ENCODE data around the gene UEVLD. TPM values are rescaled to one million over a fixed set of nuclear protein-coding genes. Genes with fewer than 3 reads are reported as not detected.

Gene UEVLD
- total and polyA plus RNA-seq, 2 experiments from 2014 or later: 11.8 to 33.0 TPM

DNA sequence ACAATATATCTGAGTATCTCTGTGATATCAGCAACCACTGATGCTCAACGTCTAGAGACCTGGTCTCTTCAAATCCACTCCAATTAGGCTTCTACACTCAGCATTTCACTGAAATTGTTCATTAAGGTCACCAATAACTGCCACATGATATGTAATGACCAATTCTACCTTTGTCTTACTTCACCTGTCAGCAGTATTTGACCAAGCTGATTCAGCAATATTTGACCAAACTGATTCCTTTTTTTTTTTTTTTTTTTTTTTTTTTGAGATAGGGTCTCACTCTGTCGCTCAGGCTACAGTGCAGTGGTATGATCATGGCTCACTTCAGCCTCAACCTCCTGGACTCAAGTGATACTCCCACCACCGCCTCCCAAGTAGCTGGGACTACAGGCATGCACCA is 67.4 kb downstream of the UEVLD start:
- no peaks in the 10 kb centered on the region for H3K27me3 ChIP-seq
- WGBS (ENCODE audit: low lambda C conversion rate, missing lambda C conversion rate): 84% methylated on average over 3 of the region's 3 CpGs
- TF ChIP-seq CTCF (IDR thresholded peaks at IDR 0.05; ENCODE audit: poor library complexity): no peak
- TF ChIP-seq EZH2 (IDR thresholded peaks at IDR 0.05; ENCODE audit: borderline replicate concordance): no peak
- no peak for TF ChIP-seq EZH2phosphoT487 (IDR thresholded peaks at IDR 0.05; ENCODE audit: low read depth, severe bottlenecking, unreplicated experiment)
- H3K36me3 ChIP-seq (replicated peaks; ENCODE audit: insufficient read depth, low read depth): no peaks in the 10 kb centered on the region
- peaks cover 15% of the 10 kb centered on the region for H3K4me1 ChIP-seq (ENCODE audit: insufficient read depth)
- peaks cover 28% of the 10 kb centered on the region for H4K20me1 ChIP-seq (ENCODE audit: insufficient read depth, poor library complexity, severe bottlenecking)
- H3K9me3 ChIP-seq (ENCODE audit: low read depth): no peaks in the 10 kb centered on the region
- no peaks in the 10 kb centered on the region for H3K9me2 ChIP-seq (replicated peaks; ENCODE audit: insufficient read depth)
- DNase-seq (ENCODE audit: low spot score): no peak
- peaks cover 80% of the 10 kb centered on the region for H3K79me2 ChIP-seq
- H3K4me2 ChIP-seq: no peak overlapping the region
- H3K4me3 ChIP-seq: no peak overlapping the region
- no peak overlapping the region for H2AFZ ChIP-seq
- no peak overlapping the region for H3K27ac ChIP-seq

- no peaks in the 10 kb centered on the region for H3K79me2 ChIP-seq
- no peak overlapping the region for H3K27ac ChIP-seq
- no peaks in the 10 kb centered on the region for H4K20me1 ChIP-seq (ENCODE audit: insufficient read depth, poor library complexity, severe bottlenecking)
- no peaks in the 10 kb centered on the region for H3K4me1 ChIP-seq (ENCODE audit: insufficient read depth)
- no peak overlapping the region for H2AFZ ChIP-seq
- no peak overlapping the region for H3K4me2 ChIP-seq
- peaks cover 11% of the 10 kb centered on the region for H3K36me3 ChIP-seq (replicated peaks; ENCODE audit: insufficient read depth, low read depth)
- no peaks in the 10 kb centered on the region for H3K9me2 ChIP-seq (replicated peaks; ENCODE audit: insufficient read depth)
- no peaks in the 10 kb centered on the region for H3K9me3 ChIP-seq (ENCODE audit: low read depth)
- TF ChIP-seq EZH2 (IDR thresholded peaks at IDR 0.05; ENCODE audit: borderline replicate concordance) (no peak), EZH2phosphoT487 (IDR thresholded peaks at IDR 0.05; ENCODE audit: low read depth, severe bottlenecking, unreplicated experiment) (no peak), CTCF (IDR thresholded peaks at IDR 0.05; ENCODE audit: poor library complexity) (no peak)
- H3K27me3 ChIP-seq: no peaks in the 10 kb centered on the region
- H3K4me3 ChIP-seq: no peak overlapping the region
- no peak for DNase-seq (ENCODE audit: low spot score)
These were observed 86.2 kb downstream of the UEVLD start for GRCh38 chr11:18502352-18502751.

DNA sequence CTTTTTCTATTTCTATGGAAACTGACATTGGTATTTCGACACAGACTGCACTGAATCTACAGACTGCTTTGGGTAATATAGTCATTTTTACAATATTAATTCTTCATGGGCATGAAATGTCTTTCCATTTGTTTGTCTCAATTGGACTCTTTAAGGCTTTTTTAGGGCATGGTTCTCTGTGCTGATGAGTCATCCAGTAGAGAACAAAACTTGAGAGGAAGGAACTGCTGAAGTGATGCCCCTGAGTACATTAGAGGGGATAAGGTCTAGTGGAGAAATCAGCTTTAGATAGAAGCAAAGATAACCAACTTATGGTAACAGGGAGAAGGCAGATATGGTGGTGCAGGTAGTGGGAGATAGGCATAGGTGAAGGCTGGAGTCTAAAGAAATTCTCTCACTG is 86.9 kb downstream of the UEVLD start:
- no peaks in the 10 kb centered on the region for H3K27me3 ChIP-seq
- TF ChIP-seq CTCF (IDR thresholded peaks at IDR 0.05; ENCODE audit: poor library complexity) (no peak), EZH2 (IDR thresholded peaks at IDR 0.05; ENCODE audit: borderline replicate concordance) (no peak), EZH2phosphoT487 (IDR thresholded peaks at IDR 0.05; ENCODE audit: low read depth, severe bottlenecking, unreplicated experiment) (no peak)
- no peaks in the 10 kb centered on the region for H3K9me2 ChIP-seq (replicated peaks; ENCODE audit: insufficient read depth)
- no peak for DNase-seq (ENCODE audit: low spot score)
- H3K9me3 ChIP-seq (ENCODE audit: low read depth): no peaks in the 10 kb centered on the region
- no peaks in the 10 kb centered on the region for H3K4me1 ChIP-seq (ENCODE audit: insufficient read depth)
- no peak overlapping the region for H3K4me3 ChIP-seq
- no peak overlapping the region for H3K27ac ChIP-seq
- H4K20me1 ChIP-seq (ENCODE audit: insufficient read depth, poor library complexity, severe bottlenecking): no peaks in the 10 kb centered on the region
- H3K4me2 ChIP-seq: no peak overlapping the region
- no peaks in the 10 kb centered on the region for H3K79me2 ChIP-seq
- H3K36me3 ChIP-seq (replicated peaks; ENCODE audit: insufficient read depth, low read depth): peaks cover 11% of the 10 kb centered on the region
- WGBS (ENCODE audit: low lambda C conversion rate, missing lambda C conversion rate): 100% methylated on average over 1 of the region's 1 CpG
- H2AFZ ChIP-seq: no peak overlapping the region

DNA sequence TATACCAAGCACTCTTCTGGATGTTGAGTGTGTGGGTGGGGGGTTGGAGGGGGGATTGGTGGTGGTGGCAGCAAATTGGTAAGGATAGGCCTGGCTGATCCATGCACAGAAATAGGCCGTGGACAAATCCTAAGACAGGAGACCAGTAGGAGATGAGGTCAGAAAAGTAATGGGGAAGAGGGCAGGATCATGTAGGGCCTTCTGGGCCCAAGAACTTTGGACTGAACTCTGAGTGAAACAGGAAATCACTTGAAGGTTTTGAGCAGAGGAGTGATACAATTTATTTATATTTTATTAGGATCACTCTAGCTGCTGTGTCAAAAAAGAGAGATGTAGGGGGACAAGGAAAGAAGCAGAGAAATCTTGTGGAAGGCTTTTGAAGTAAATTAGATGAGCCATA is 90.5 kb downstream of the UEVLD start:
- Histone ChIP-seq H3K4me1 (ENCODE audit: insufficient read depth) (no peaks in the 10 kb centered on the region), H4K20me1 (ENCODE audit: insufficient read depth, poor library complexity, severe bottlenecking) (no peaks in the 10 kb centered on the region), H3K36me3 (replicated peaks; ENCODE audit: insufficient read depth, low read depth) (peaks cover 11% of the 10 kb centered on the region), H3K9me3 (ENCODE audit: low read depth) (no peaks in the 10 kb centered on the region), H3K27me3 (no peaks in the 10 kb centered on the region), H3K4me2 (no peak overlapping the region), H3K4me3 (no peak overlapping the region), H3K79me2 (no peaks in the 10 kb centered on the region), H3K27ac (no peak overlapping the region), H3K9me2 (replicated peaks; ENCODE audit: insufficient read depth) (no peaks in the 10 kb centered on the region), H2AFZ (no peak overlapping the region)
- TF ChIP-seq EZH2phosphoT487 (IDR thresholded peaks at IDR 0.05; ENCODE audit: low read depth, severe bottlenecking, unreplicated experiment) (no peak), CTCF (IDR thresholded peaks at IDR 0.05; ENCODE audit: poor library complexity) (no peak), EZH2 (IDR thresholded peaks at IDR 0.05; ENCODE audit: borderline replicate concordance) (no peak)
- 93% methylated on average over 1 of the region's 1 CpG for WGBS (ENCODE audit: low lambda C conversion rate, missing lambda C conversion rate)
- DNase-seq (ENCODE audit: low spot score): no peak
